WTC11 (cell line): ENCODE results near the gene SLCO2A1. TPM values are rescaled to one million over a fixed set of nuclear protein-coding genes. Genes with fewer than 3 reads are reported as not detected.

Experiments used
- ATAC-seq: fragments of 200-7000 bp; cut with Tn5 transposase; 2 replicates; pipeline ENCODE4 v1.10.0; 2021; ENCODE audit warnings: mild to moderate bottlenecking, moderate library complexity
- CTCF ChIA-PET: fragments of 300-600 bp; sonication (Branson Sonifier 250); formaldehyde crosslinking; loops from one replicate; lab custom pipeline; 2021; ENCODE audit warnings: antibody characterized with exemption; lab: Charles Lee
- POLR2A ChIA-PET: fragments of 350-600 bp; sonication (Branson Sonifier 250); formaldehyde crosslinking; loops from one replicate; lab custom pipeline; 2021; ENCODE audit warnings: antibody characterized with exemption; lab: Charles Lee
- DNase-seq: peaks from one replicate; pipeline ENCODE4 v3.0.0; 2021; ENCODE audit warnings: low spot score
- H3K27ac Mint-ChIP-seq: 2 replicates; pipeline ENCODE4 v1.8.0; 2021; ENCODE audit warnings: mixed read lengths
- H3K27me3 Mint-ChIP-seq: 2 replicates; pipeline ENCODE4 v1.8.0; 2021; ENCODE audit warnings: low read depth, mild to moderate bottlenecking, moderate library complexity, mixed read lengths
- H3K36me3 Mint-ChIP-seq: 2 replicates; pipeline ENCODE4 v1.8.0; 2021; ENCODE audit warnings: mixed read lengths
- H3K4me1 Mint-ChIP-seq: 2 replicates; pipeline ENCODE4 v1.8.0; 2022; ENCODE audit warnings: mixed read lengths
- H3K4me3 Mint-ChIP-seq: 2 replicates; pipeline ENCODE4 v1.8.0; 2021; ENCODE audit warnings: mild to moderate bottlenecking, moderate library complexity, mixed read lengths
- H3K9me3 Mint-ChIP-seq: 2 replicates; pipeline ENCODE4 v1.8.0; 2021; ENCODE audit warnings: mixed read lengths
- CBFB ChIP-seq: sonication (generic); formaldehyde crosslinking; IDR thresholded peaks from 2 replicates; pipeline ENCODE4 v1.8.1; 2022; ENCODE audit warnings: mild to moderate bottlenecking, low read depth, missing genetic modification reagents
- FOXK1 ChIP-seq: sonication (generic); formaldehyde crosslinking; IDR thresholded peaks from 2 replicates; pipeline ENCODE4 v1.8.0; 2022; ENCODE audit warnings: mild to moderate bottlenecking, moderate library complexity, missing genetic modification reagents
- GRHL2 ChIP-seq: fragments of 250-450 bp; sonication (Bioruptor Pico); IDR thresholded peaks from 2 replicates; pipeline ENCODE4 v1.8.0; 2022; ENCODE audit warnings: mild to moderate bottlenecking, moderate library complexity; ENCODE audit not compliant: insufficient replicate concordance, severe bottlenecking
- NFE2L1 ChIP-seq: sonication (generic); formaldehyde crosslinking; IDR thresholded peaks from 2 replicates; pipeline ENCODE4 v1.8.1; 2023; ENCODE audit warnings: missing genetic modification reagents
- PRRX2 ChIP-seq: fragments of 250-450 bp; sonication (Bioruptor Pico); IDR thresholded peaks from 2 replicates; pipeline ENCODE4 v1.8.0; 2021; ENCODE audit warnings: mild to moderate bottlenecking
- SMAD4 ChIP-seq: sonication (generic); formaldehyde crosslinking; IDR thresholded peaks from 2 replicates; pipeline ENCODE4 v1.8.0; 2022; ENCODE audit warnings: mild to moderate bottlenecking, missing genetic modification reagents
- SOX15 ChIP-seq: fragments of 250-450 bp; sonication (Bioruptor Pico); IDR thresholded peaks from 2 replicates; pipeline ENCODE4 v1.9.0; 2021; ENCODE audit warnings: mild to moderate bottlenecking
- SP1 ChIP-seq: sonication (generic); formaldehyde crosslinking; conservative IDR thresholded peaks from 2 replicates; pipeline ENCODE4 v1.8.1; 2022; ENCODE audit warnings: missing genetic modification reagents
- ZNF671 ChIP-seq: fragments of 250-450 bp; sonication (Bioruptor Pico); IDR thresholded peaks from 2 replicates; pipeline ENCODE4 v1.8.0; 2021; ENCODE audit warnings: mild to moderate bottlenecking
- total RNA-seq: library from RNA; stranded (reverse); gene quantifications from 3 replicates; pipeline ENCODE4 v1.2.3, GENCODE V29; 2021
- TF ChIP-seq, protein P1 (sequence below): fragments of 250-450 bp; sonication (Bioruptor Pico); IDR thresholded peaks from 2 replicates; pipeline ENCODE4 v2.1.2; 2022; ENCODE audit warnings: mild to moderate bottlenecking, moderate library complexity
- TF ChIP-seq, protein P2 (sequence below): sonication (generic); formaldehyde crosslinking; IDR thresholded peaks from 2 replicates; pipeline ENCODE4 v1.8.0; 2022; ENCODE audit warnings: mild to moderate bottlenecking, missing genetic modification reagents
- TF ChIP-seq, protein P3 (sequence below): sonication (generic); formaldehyde crosslinking; IDR thresholded peaks from 2 replicates; pipeline ENCODE4 v1.8.0; 2022; ENCODE audit warnings: mild to moderate bottlenecking, missing genetic modification reagents
- TF ChIP-seq, protein P4 (sequence below): sonication (generic); formaldehyde crosslinking; IDR thresholded peaks from 2 replicates; pipeline ENCODE4 v1.8.0; 2023; ENCODE audit warnings: mild to moderate bottlenecking, missing genetic modification reagents
- TF ChIP-seq, protein P5 (sequence below): sonication (generic); formaldehyde crosslinking; IDR thresholded peaks from 2 replicates; pipeline ENCODE4 v1.8.1; 2023; ENCODE audit warnings: mild to moderate bottlenecking, missing genetic modification reagents, moderate library complexity
- TF ChIP-seq, protein P6 (sequence below): sonication (generic); formaldehyde crosslinking; IDR thresholded peaks from 2 replicates; pipeline ENCODE4 v1.8.1; 2023; ENCODE audit warnings: mild to moderate bottlenecking, moderate library complexity, missing genetic modification reagents
- TF ChIP-seq, protein P7 (sequence below): sonication (generic); formaldehyde crosslinking; conservative IDR thresholded peaks from 2 replicates; pipeline ENCODE4 v1.8.1; 2022; ENCODE audit warnings: mild to moderate bottlenecking, missing genetic modification reagents
- TF ChIP-seq, protein P8 (sequence below): sonication (generic); formaldehyde crosslinking; IDR thresholded peaks from 2 replicates; pipeline ENCODE4 v1.8.0; 2022; ENCODE audit warnings: mild to moderate bottlenecking, missing genetic modification reagents

SLCO2A1 gene
- total RNA-seq, 1 experiment from 2014 or later, result 3.3 TPM

DNA sequence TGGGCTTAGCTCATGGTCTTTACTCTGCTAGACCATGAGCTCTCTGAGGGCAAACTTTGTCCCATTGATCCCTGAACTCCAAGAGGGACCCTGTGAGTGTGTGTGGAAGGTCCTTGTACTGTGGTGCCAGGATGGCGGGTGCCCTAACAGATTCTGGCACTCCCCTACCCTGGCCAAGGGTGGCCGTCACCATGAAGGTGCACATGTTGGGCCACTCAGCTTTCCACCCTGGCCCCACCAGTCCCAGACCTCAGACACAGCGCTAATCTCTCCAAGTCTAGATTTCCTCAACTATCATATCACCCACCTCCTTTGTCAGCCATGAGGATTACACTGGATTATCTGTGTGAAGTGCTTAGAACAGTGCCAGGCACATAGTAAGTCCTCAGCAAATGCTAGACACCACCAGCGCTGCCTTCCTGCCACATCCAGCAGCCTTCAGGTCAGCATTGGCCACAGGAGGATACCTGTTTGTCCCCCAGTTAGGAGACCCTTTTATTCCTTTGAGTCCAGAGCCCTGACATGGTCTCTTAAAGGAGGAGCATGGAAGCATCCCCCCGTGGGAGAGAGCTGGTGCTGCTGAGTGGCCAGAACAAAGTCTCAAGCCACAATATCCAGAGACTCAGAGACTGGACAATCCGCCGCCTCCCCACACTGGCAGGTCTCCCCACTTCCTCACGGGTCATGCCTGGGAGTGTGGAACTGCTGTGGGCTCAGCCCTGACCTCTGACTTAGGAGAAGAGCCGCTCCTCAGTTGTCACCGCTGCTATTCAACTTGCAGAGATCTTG lies 44.5 kb upstream of the SLCO2A1 start (continued):
- TF ChIP-seq FOXK1 (CRISPR knock-in tag) (no peak), SP1 (no peak), PRRX2 (CRISPR knock-in tag) (no peak), SOX15 (CRISPR knock-in tag) (no peak), NFE2L1 (CRISPR knock-in tag) (no peak)
- TF ChIP-seq, protein P1, sequence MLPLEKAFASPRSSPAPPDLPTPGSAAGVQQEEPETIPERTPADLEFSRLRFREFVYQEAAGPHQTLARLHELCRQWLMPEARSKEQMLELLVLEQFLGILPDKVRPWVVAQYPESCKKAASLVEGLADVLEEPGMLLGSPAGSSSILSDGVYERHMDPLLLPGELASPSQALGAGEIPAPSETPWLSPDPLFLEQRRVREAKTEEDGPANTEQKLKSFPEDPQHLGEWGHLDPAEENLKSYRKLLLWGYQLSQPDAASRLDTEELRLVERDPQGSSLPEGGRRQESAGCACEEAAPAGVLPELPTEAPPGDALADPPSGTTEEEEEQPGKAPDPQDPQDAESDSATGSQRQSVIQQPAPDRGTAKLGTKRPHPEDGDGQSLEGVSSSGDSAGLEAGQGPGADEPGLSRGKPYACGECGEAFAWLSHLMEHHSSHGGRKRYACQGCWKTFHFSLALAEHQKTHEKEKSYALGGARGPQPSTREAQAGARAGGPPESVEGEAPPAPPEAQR, result no peak
- TF ChIP-seq, protein P2, sequence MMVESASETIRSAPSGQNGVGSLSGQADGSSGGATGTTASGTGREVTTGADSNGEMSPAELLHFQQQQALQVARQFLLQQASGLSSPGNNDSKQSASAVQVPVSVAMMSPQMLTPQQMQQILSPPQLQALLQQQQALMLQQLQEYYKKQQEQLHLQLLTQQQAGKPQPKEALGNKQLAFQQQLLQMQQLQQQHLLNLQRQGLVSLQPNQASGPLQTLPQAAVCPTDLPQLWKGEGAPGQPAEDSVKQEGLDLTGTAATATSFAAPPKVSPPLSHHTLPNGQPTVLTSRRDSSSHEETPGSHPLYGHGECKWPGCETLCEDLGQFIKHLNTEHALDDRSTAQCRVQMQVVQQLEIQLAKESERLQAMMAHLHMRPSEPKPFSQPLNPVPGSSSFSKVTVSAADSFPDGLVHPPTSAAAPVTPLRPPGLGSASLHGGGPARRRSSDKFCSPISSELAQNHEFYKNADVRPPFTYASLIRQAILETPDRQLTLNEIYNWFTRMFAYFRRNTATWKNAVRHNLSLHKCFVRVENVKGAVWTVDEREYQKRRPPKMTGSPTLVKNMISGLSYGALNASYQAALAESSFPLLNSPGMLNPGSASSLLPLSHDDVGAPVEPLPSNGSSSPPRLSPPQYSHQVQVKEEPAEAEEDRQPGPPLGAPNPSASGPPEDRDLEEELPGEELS (CRISPR knock-in tag), result no peak

DNA sequence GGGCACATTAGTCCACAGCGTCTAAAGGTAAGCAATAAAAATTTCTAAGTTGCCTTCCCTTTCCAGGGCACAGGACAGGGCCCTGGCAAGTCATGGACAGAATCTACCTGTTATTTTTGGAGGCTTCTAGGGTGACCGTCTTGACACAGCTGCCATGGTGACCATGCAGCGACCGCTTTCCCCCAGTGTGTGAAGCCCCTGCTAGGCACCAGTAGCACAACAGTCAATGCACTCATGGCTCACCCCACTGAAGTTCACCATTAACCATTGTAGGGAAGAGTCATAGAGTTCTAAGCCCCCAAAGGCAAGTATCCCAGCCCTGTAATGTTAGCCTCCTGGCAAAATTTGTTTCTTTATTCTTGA lies 43.8 kb upstream of the SLCO2A1 start:
- Mint-ChIP-seq H3K36me3 (no peaks in the 10 kb centered on the region), H3K4me1 (no peaks in the 10 kb centered on the region), H3K4me3 (no peak overlapping the region), H3K27ac (no peak overlapping the region), H3K27me3 (no peaks in the 10 kb centered on the region), H3K9me3 (peaks cover 5% of the 10 kb centered on the region)
- CTCF ChIA-PET, result no interaction called here
- no peak for DNase-seq
- POLR2A ChIA-PET, result no interaction called here
- ATAC-seq, result no peak
- TF ChIP-seq, protein P3, sequence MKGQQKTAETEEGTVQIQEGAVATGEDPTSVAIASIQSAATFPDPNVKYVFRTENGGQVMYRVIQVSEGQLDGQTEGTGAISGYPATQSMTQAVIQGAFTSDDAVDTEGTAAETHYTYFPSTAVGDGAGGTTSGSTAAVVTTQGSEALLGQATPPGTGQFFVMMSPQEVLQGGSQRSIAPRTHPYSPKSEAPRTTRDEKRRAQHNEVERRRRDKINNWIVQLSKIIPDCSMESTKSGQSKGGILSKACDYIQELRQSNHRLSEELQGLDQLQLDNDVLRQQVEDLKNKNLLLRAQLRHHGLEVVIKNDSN (CRISPR knock-in tag), result no peak
- TF ChIP-seq CBFB (no peak), ZNF671 (no peak), SMAD4 (CRISPR knock-in tag) (no peak), GRHL2 (CRISPR knock-in tag) (no peak)
- TF ChIP-seq, protein P4, sequence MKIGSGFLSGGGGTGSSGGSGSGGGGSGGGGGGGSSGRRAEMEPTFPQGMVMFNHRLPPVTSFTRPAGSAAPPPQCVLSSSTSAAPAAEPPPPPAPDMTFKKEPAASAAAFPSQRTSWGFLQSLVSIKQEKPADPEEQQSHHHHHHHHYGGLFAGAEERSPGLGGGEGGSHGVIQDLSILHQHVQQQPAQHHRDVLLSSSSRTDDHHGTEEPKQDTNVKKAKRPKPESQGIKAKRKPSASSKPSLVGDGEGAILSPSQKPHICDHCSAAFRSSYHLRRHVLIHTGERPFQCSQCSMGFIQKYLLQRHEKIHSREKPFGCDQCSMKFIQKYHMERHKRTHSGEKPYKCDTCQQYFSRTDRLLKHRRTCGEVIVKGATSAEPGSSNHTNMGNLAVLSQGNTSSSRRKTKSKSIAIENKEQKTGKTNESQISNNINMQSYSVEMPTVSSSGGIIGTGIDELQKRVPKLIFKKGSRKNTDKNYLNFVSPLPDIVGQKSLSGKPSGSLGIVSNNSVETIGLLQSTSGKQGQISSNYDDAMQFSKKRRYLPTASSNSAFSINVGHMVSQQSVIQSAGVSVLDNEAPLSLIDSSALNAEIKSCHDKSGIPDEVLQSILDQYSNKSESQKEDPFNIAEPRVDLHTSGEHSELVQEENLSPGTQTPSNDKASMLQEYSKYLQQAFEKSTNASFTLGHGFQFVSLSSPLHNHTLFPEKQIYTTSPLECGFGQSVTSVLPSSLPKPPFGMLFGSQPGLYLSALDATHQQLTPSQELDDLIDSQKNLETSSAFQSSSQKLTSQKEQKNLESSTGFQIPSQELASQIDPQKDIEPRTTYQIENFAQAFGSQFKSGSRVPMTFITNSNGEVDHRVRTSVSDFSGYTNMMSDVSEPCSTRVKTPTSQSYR (CRISPR knock-in tag), result no peak
- TF ChIP-seq, protein P5, sequence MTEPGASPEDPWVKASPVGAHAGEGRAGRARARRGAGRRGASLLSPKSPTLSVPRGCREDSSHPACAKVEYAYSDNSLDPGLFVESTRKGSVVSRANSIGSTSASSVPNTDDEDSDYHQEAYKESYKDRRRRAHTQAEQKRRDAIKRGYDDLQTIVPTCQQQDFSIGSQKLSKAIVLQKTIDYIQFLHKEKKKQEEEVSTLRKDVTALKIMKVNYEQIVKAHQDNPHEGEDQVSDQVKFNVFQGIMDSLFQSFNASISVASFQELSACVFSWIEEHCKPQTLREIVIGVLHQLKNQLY (CRISPR knock-in tag), result no peak
- TF ChIP-seq, protein P6, sequence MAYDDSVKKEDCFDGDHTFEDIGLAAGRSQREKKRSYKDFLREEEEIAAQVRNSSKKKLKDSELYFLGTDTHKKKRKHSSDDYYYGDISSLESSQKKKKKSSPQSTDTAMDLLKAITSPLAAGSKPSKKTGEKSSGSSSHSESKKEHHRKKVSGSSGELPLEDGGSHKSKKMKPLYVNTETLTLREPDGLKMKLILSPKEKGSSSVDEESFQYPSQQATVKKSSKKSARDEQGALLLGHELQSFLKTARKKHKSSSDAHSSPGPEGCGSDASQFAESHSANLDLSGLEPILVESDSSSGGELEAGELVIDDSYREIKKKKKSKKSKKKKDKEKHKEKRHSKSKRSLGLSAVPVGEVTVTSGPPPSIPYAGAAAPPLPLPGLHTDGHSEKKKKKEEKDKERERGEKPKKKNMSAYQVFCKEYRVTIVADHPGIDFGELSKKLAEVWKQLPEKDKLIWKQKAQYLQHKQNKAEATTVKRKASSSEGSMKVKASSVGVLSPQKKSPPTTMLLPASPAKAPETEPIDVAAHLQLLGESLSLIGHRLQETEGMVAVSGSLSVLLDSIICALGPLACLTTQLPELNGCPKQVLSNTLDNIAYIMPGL (CRISPR knock-in tag), result no peak
- TF ChIP-seq, protein P7, sequence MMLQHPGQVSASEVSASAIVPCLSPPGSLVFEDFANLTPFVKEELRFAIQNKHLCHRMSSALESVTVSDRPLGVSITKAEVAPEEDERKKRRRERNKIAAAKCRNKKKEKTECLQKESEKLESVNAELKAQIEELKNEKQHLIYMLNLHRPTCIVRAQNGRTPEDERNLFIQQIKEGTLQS, result no peak
- TF ChIP-seq, protein P8, sequence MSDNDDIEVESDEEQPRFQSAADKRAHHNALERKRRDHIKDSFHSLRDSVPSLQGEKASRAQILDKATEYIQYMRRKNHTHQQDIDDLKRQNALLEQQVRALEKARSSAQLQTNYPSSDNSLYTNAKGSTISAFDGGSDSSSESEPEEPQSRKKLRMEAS (CRISPR knock-in tag), result no peak
